Naive thymus-derived CD8-positive, alpha-beta T cell (primary cell): Measurements from ENCODE around the gene SLC48A1. TPM values are rescaled to one million over a fixed set of nuclear protein-coding genes. Genes with fewer than 3 reads are reported as not detected.
A peak's percentile ranks its signal among the peaks of the same experiment; 100 is the strongest.

Experiments used
- ATAC-seq, 2 donors: fragments of 150-1000 bp; cut with Tn5 transposase in 1 of 2; sonication (Bioruptor Pico), chemical (Tn5 transposase) in 1 of 2; 1 replicate in 1 of 2; 2 replicates in 1 of 2; pipeline ENCODE4 v1.10.0; 2021; ENCODE audit warnings: mild to moderate bottlenecking in 2 of 2, moderate library complexity in 2 of 2
- POLR2A ChIA-PET: fragments of 350-600 bp; sonication (Branson Sonifier 250); formaldehyde crosslinking; loops from one replicate; lab custom pipeline; 2021; ENCODE audit warnings: antibody characterized with exemption; lab: Charles Lee
- DNase-seq, 10 donors: peaks; one replicate each; pipeline versions ENCODE4 v3.0.0 to v3.0.0-alpha.2; 2020 to 2022
- H3K27ac Mint-ChIP-seq, 10 donors: one replicate each; pipeline ENCODE4 v1.8.0; 2020 to 2022; ENCODE audit warnings: mild to moderate bottlenecking in 10 of 10, mixed read lengths in 10 of 10, moderate library complexity in 4 of 10, inconsistent platforms in 1 of 10
- H3K27me3 Mint-ChIP-seq, 5 donors: one replicate each; pipeline ENCODE4 v1.8.0; 2021 to 2022; ENCODE audit warnings: mixed read lengths in 5 of 5
- H3K36me3 Mint-ChIP-seq, 3 donors: one replicate each; pipeline ENCODE4 v1.8.0; 2020 to 2022; ENCODE audit warnings: mixed read lengths in 3 of 3, mild to moderate bottlenecking in 2 of 3, inconsistent platforms in 1 of 3
- H3K4me1 Mint-ChIP-seq, 4 donors: one replicate each; pipeline ENCODE4 v1.8.0; 2021 to 2022; ENCODE audit warnings: mixed read lengths in 4 of 4
- H3K4me3 Mint-ChIP-seq, 10 donors: one replicate each; pipeline ENCODE4 v1.8.0; 2020 to 2022; ENCODE audit warnings: mild to moderate bottlenecking in 10 of 10, mixed read lengths in 10 of 10, moderate library complexity in 6 of 10, inconsistent platforms in 1 of 10
- H3K9me3 Mint-ChIP-seq, 9 donors: one replicate each; pipeline ENCODE4 v1.8.0; 2020 to 2022; ENCODE audit warnings: mixed read lengths in 9 of 9, mild to moderate bottlenecking in 3 of 9, inconsistent platforms in 1 of 9, moderate library complexity in 1 of 9
- polyA plus RNA-seq, 3 donors: library from polyadenylated mRNA; unstranded; fragments of 300-500 nt; fragmentation: Illumina TruSeq; gene quantifications; one replicate each; pipeline ENCODE4 v1.2.3, GENCODE V29; 2021
- total RNA-seq, 8 experiments: library from RNA in 2 of 8; stranded (reverse) in 2 of 8; gene quantifications; one replicate each; pipeline ENCODE4 v1.2.3 and lab custom pipeline; 2021 to 2026

SLC48A1 gene
- total and polyA plus RNA-seq, 5 experiments from 2014 or later, result 9.4 to 12.8 (median 11.5) TPM

DNA sequence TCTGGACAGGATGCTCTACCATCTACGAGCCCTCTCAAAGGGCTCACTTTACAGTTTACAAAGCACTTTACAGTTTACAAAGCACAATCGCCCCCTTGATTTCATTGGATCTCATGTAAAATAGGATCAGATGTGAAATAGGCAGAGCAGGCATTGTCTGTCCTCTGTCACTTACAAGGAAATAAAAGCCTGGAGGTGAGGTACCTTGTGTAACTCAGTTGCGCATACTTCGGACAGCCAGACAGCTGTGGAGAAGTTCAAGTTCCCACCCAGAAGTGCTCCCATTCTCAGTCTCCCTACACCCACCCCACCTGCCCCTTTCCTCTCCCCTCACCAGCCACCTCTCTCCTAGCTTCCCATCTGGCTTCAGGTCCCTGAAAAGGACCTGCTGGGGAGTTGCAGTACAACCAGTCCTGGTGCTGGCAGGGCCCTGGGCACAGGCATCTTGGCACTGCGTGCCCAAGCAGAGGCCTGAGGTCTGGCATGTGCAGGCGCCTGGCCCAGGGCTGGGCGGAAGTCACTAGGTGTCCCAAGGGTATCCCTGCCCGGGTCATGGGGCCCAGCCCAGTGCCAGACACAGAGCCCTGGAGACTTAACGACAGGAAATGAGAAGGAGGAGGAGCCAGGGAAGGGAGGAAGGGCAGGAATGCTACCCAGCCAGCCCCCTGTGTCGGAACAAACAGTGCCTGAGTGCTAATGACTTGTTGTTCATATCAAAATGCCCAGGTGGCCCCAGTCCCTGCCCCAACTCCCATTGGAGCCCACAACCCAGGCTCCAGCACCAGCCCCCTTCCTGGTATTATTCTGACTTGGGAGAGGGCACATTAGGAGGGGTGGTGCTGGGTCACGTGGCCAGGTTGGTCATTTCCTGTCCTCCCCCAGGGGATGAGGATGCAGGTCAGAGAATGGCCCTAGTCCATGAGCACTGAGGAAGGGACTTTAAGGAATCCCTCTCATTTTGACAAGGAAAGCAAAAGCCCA, 19.7 kb upstream of the SLC48A1 start:
- Mint-ChIP-seq H3K4me3 (no peak overlapping the region), H3K9me3 (no peaks in the 10 kb centered on the region), H3K27me3 (peaks cover 0 to 4% (median 0%) of the 10 kb centered on the region in 5 donors), H3K27ac (peak overlapping the region in 3 of 10 donors; percentile 37 to 58 (median 41)), H3K36me3 (no peaks in the 10 kb centered on the region), H3K4me1 (peaks cover 8 to 39% (median 23%) of the 10 kb centered on the region in 4 donors)
- no peak for ATAC-seq
- no peak for DNase-seq
- POLR2A ChIA-PET, result interaction anchor here (0.6 to 3.2 kb wide), 3 partner anchors 11 to 79 kb away, joined by 3 to 13 read pairs (median 4); no protein-coding TSS in a partner anchor

DNA sequence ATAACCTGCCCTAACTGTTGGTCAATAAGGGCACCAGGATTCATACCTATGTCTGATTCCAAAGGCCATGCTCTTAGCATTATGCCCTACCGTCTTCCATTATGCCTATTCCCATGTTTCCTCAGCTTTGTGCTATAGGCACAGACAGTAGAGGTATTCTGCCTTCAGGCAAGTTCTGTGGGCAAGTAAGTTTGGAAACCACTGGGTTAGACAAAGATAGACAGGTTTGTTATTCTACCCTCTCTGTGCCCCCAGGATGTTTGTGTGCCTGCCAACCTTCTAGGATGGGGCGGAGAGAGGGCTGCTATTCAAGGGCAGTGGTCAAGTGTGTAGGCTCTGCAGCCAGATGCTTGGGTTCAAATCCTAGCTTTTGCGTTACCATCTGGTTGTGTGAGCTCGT, 18.9 kb upstream of the SLC48A1 start:
- H3K4me3 Mint-ChIP-seq, result no peak overlapping the region
- ATAC-seq, result no peak
- H3K4me1 Mint-ChIP-seq, result peaks cover 8 to 43% (median 28%) of the 10 kb centered on the region in 4 donors
- H3K27ac Mint-ChIP-seq, result no peak overlapping the region
- POLR2A ChIA-PET, result interaction anchor here (0.6 to 3.2 kb wide), 3 partner anchors 12 to 80 kb away, joined by 3 to 13 read pairs (median 4); no protein-coding TSS in a partner anchor
- no peak for DNase-seq
- H3K9me3 Mint-ChIP-seq, result no peaks in the 10 kb centered on the region
- H3K27me3 Mint-ChIP-seq, result peaks cover 0 to 4% (median 0%) of the 10 kb centered on the region in 5 donors
- no peaks in the 10 kb centered on the region for H3K36me3 Mint-ChIP-seq

DNA sequence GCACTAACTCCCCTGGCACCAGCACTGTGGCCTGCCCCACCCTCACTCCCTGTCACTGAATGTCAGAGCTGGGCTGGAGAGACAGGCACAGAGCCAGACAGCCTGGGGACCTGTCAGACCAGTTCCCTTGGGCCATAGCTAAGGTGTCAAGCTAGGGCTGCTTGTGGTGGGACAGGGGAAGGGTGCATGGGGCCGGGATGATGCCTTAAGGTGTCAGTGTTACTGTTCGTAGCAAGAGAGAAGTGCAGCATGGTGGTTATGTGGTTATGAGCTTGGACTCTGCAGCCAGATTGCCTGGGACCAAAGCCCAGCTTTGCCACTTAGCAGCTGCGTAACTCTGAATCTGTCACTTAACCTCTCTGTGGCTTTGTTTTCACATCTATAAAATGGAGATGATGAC, 18.2 kb upstream of the SLC48A1 start:
- DNase-seq (no peak), ATAC-seq (no peak)
- Mint-ChIP-seq H3K36me3 (no peaks in the 10 kb centered on the region), H3K4me3 (no peak overlapping the region), H3K9me3 (no peaks in the 10 kb centered on the region), H3K27me3 (peaks cover 0 to 2% (median 0%) of the 10 kb centered on the region in 5 donors), H3K4me1 (peaks cover 8 to 48% (median 30%) of the 10 kb centered on the region in 4 donors), H3K27ac (no peak overlapping the region)
- POLR2A ChIA-PET, result interaction anchor here (3.2 kb wide), 1 partner anchor 13 kb away, joined by 13 read pairs; no protein-coding TSS in a partner anchor

DNA sequence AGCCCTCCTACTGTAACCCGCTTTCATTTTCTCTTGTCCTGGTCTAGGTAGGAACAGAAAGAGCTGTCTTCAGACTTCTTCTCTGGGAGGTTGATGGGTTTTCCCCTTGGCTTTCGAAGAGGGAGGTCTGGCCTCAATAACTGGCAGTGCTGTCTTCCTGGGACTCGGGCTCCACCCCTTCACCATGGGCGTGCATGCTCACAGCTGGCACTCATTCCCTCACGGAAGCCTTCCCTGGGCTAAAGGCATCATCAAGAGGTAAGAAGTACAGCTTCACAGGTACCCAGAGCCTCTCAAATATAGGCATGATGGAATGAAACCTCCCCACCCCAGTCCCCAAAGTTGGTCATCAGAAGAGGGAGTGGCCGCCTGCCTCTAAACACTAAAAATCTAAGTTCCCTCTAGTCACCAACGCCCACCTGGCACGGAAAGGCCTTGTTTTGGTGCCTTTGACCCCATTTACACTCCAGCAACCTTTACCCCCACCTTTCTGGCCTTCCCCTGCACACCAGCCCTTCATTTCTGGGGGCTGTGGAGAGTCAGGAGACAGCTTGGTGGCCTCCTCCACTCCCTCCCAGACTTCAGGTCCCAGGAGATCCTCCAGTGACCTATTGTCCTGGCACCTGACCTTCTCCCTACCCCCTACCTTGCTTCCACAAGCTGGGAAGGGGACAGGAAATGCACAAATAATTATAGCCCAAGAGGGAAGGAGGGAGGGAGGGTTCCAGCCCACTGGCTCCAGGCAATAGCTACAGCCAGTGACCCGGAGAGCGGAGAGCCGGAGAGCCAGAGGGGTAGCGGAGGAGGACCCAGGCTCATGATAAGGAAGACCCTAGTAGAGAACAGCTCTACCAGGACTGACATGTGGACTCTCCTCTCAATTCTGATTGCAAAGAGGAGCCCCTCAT, 17.1 kb upstream of the SLC48A1 start:
- H3K4me1 Mint-ChIP-seq, result peaks cover 8 to 48% (median 32%) of the 10 kb centered on the region in 4 donors
- DNase-seq (no peak), ATAC-seq (no peak)
- peak overlapping the region in 3 of 10 donors; percentile 51 to 62 (median 51) for H3K27ac Mint-ChIP-seq
- POLR2A ChIA-PET, result interaction anchor here (0.7 to 3.2 kb wide), 2 partner anchors 14 to 99 kb away, joined by 3 to 13 read pairs; no protein-coding TSS in a partner anchor
- H3K36me3 Mint-ChIP-seq, result no peaks in the 10 kb centered on the region
- H3K27me3 Mint-ChIP-seq, result no peaks in the 10 kb centered on the region
- no peaks in the 10 kb centered on the region for H3K9me3 Mint-ChIP-seq
- peak overlapping the region in 1 of 10 donors; percentile 24 for H3K4me3 Mint-ChIP-seq

DNA sequence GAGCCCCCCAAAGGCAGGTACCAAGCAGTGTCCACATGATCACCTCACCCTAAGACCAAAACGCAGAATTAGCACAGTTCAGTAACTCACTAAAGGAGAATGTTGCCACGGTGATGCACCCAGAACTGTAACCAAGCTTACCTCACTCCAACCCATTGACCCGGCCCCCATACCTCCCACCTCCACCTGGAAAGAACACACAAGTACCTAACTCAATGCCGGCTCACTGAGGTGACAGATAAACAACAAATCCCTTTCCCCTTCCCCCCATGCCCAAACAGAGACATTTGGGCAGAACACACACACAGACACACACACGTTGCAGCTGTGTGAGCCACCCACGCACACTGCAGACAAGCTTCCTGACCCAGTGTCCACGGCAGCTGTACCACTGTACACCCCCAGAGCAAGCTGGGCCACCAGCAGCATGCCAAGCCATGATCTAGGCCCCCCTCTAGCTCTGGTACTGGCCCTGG, 15.6 kb upstream of the SLC48A1 start:
- POLR2A ChIA-PET, result interaction anchor here (0.6 to 4.2 kb wide), 5 partner anchors 13 to 61 kb away, joined by 3 to 22 read pairs (median 4); partner anchors contain the start of gene SLC48A1
- Mint-ChIP-seq H3K27me3 (no peaks in the 10 kb centered on the region), H3K4me1 (peaks cover 8 to 48% (median 33%) of the 10 kb centered on the region in 4 donors)

DNA sequence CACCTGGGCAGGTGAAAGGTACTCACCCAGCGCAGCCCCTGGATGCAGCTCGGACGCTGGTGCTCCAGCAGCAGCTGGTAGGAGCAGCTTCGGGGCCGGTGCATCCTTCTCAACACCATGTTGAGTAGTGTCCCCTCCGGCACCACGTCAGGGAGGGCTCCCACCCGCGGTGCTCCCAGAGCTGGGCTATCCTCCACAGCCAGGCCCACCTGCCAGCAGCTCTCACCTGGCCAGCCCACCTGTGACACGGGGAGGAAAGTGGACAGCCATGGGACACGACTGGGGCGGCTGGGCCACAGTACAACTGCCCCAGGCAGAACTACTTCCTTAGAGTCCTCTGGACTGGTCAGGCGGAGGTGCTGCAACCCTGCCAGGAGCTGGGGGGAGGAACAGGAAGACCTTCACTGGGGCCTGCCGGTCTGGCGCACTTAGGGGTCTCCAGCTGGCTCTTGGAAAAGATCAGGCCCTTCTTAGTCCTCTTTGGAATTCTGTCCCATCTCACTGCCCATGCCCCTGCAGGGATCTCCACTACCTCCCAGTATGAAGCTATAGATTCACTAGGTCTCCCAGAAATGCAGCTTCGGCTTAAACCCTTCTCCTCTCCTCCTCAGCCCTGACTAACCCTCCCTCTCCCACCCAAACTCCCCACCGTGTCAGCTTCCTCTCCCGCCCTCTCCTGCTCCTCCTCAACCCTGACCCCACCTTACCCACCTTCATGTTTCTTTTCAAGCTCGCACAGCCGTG, 15.0 kb upstream of the SLC48A1 start:
- Mint-ChIP-seq H3K4me1 (peaks cover 8 to 48% (median 33%) of the 10 kb centered on the region in 4 donors), H3K36me3 (no peaks in the 10 kb centered on the region), H3K27me3 (no peaks in the 10 kb centered on the region), H3K4me3 (peak overlapping the region; percentile 66 to 83 (median 75)), H3K27ac (peak overlapping the region in 6 of 10 donors; percentile 1 to 73 (median 30)), H3K9me3 (no peaks in the 10 kb centered on the region)
- peak in 1 of 2 donors; percentile 26 for ATAC-seq
- POLR2A ChIA-PET, result interaction anchor here (0.6 to 4.2 kb wide), 7 partner anchors 10 to 60 kb away, joined by 3 to 22 read pairs (median 4); partner anchors contain the start of gene SLC48A1
- DNase-seq, result no peak

More for the DNA sequence above, 15.6 kb upstream of the SLC48A1 start:
- Mint-ChIP-seq H3K27ac (peak overlapping the region in 6 of 10 donors; percentile 48 to 87 (median 58)), H3K4me3 (peak overlapping the region in 8 of 10 donors; percentile 16 to 82 (median 25)), H3K36me3 (no peaks in the 10 kb centered on the region), H3K9me3 (no peaks in the 10 kb centered on the region)
- DNase-seq, result no peak
- peak in 1 of 2 donors; percentile 27 for ATAC-seq

DNA sequence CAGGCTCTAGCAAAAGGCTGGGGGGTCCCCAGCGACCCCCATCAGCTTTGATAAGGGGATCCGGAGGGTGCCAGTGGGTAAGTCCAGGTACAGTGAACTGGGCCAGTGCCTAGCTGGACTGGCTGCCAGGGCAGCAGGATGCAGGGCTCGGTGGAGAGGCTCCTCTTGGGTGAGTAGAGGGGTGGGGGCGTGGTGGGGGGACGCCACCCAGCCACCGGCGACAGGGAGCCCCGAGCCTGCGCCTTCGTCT, 14.5 kb upstream of the SLC48A1 start:
- POLR2A ChIA-PET, result interaction anchor here (1.0 to 4.2 kb wide), 4 partner anchors 11 to 54 kb away, joined by 3 to 22 read pairs (median 4); partner anchors contain the start of gene SLC48A1
- Mint-ChIP-seq H3K27ac (peak overlapping the region in 2 of 10 donors; percentile 64 to 73), H3K4me1 (peaks cover 9 to 46% (median 33%) of the 10 kb centered on the region in 4 donors), H3K27me3 (no peaks in the 10 kb centered on the region), H3K36me3 (no peaks in the 10 kb centered on the region), H3K4me3 (peak overlapping the region; percentile 66 to 83 (median 75)), H3K9me3 (no peaks in the 10 kb centered on the region)
- DNase-seq (no peak), ATAC-seq (no peak)

DNA sequence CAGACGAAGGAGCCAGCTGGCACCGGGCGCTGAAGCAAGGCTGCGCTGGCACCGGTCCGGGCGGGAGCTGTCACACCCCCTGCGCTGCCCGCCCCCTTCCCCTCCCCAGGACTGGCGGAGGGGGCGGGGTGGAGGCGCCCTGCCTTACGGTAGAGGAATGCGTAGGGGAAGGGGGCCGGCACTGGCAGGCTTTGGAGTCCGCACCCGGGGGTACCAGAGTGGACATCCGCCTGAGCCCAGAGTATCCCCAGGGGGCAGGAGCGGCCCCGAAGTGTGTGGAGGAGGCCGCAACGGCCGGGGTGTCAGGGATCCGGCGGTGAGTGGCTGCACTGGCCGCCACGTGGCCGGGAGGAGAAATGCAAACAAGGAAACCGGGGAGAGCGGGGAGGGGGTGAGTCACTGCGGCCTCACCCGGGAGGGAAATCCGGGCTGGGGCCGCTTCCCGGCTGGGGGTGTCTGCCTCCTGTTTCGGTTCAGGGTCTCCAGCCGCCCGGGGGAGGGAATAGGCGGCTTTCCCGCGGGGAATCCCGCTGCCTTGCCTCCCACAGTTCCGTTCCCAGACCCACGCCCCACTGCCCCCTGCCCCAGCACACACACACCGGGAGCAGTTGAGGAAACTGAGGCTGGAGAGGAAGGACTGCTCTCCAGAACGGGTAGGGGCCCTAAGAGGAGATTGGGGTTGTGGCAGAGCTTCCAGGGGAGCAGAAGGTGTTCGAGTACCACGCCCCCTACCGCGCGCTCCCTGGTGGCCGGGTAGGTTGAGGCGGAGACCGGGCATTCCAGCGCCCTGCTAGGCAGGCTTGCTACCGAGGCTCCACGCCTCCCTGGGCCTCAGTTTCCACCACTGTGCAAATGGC, 14.0 kb upstream of the SLC48A1 start, which contains the start of gene RAPGEF3:
Gene RAPGEF3 (minus strand): TSS at position 47 of the 857 bp plus-strand sequence. CDS start 324 bp downstream, outside the sequence.
- no peaks in the 10 kb centered on the region for H3K27me3 Mint-ChIP-seq
- peak within 1 kb of the TSS in 7 of 10 donors; percentile 1 to 73 (median 12) for H3K27ac Mint-ChIP-seq
- no peaks in the 10 kb centered on the region for H3K9me3 Mint-ChIP-seq
- DNase-seq, result peak; percentile 24 to 74 (median 56)
- H3K36me3 Mint-ChIP-seq, result no peaks in the 10 kb centered on the region
- H3K4me1 Mint-ChIP-seq, result peaks cover 9 to 48% (median 33%) of the 10 kb centered on the region in 4 donors
- peak; percentile 77 to 89 for ATAC-seq
- peak within 1 kb of the TSS; percentile 71 to 83 (median 80) for H3K4me3 Mint-ChIP-seq
- POLR2A ChIA-PET, result interaction anchor here (1.0 to 4.2 kb wide), 3 partner anchors 11 to 17 kb away, joined by 3 to 22 read pairs (median 5); partner anchors contain the start of gene SLC48A1

DNA sequence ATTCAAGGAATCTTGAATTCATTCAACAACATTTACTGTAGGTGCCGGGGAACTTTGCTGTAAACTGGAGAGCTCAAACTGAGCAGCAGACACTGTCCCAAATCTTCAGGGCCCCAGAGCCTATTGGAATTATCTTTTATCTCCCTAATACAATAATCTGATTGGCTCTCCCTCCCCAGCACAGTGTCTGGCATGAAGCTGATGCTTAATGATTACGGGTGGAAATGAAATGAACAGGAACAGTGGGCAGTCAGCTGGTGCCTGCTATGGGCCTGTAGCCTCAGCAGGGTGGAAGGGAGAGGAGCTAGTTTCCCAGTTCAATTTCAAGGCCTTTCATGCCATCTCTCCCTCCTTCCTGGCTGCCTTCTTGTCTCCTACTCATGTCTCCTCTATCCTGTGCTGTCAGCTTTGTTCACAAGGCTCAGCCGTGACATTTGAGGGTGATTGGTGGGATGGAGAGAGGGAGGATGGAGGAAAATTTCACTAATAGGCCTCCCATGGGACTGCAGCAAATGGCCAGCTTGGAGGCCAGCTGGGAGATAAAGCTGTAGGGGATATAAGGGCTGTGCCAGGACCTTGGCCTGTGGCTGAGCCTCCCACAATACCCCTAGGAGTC, 10.1 kb upstream of the SLC48A1 start:
- DNase-seq (no peak), ATAC-seq (no peak)
- peak overlapping the region in 1 of 10 donors; percentile 22 for H3K27ac Mint-ChIP-seq
- no peak overlapping the region for H3K4me3 Mint-ChIP-seq
- POLR2A ChIA-PET, result no interaction called here
- H3K9me3 Mint-ChIP-seq, result no peaks in the 10 kb centered on the region
- no peaks in the 10 kb centered on the region for H3K36me3 Mint-ChIP-seq
- H3K27me3 Mint-ChIP-seq, result no peaks in the 10 kb centered on the region
- peaks cover 21 to 41% (median 39%) of the 10 kb centered on the region in 4 donors for H3K4me1 Mint-ChIP-seq
